Naive thymus-derived CD4-positive, alpha-beta T cell (primary cell): Measurements from ENCODE around the gene ASRGL1. TPM values are rescaled to one million over a fixed set of nuclear protein-coding genes. Genes with fewer than 3 reads are reported as not detected.
"Not testable (repeated sequence)": the region's sequence is repeated elsewhere in the genome, so short reads cannot be mapped to it uniquely, and the experiment has no call there.

Source experiments
- ATAC-seq: fragments of 150-1000 bp; cut with Tn5 transposase; 2 replicates; pipeline ENCODE4 v1.10.0; 2021; ENCODE audit warnings: mild to moderate bottlenecking, moderate library complexity
- CTCF ChIA-PET: fragments of 350-600 bp; sonication (Branson Sonifier 250); formaldehyde crosslinking; loops from one replicate; lab custom pipeline; 2021; ENCODE audit warnings: antibody characterized with exemption; lab: Charles Lee
- POLR2A ChIA-PET: fragments of 350-600 bp; sonication (Branson Sonifier 250); formaldehyde crosslinking; loops from one replicate; lab custom pipeline; 2021; ENCODE audit warnings: antibody characterized with exemption, inconsistent platforms; lab: Charles Lee
- DNase-seq, 9 donors: peaks; one replicate each; pipeline versions ENCODE4 v3.0.0 to v3.0.0-alpha.2; 2020 to 2022; ENCODE audit warnings: mixed read lengths in 1 of 9
- H3K27ac ChIP-seq: one replicate; pipeline ENCODE4 v1.7.0; 2013; ENCODE audit warnings: mild to moderate bottlenecking, low read depth, low read length, moderate library complexity
- H3K27me3 ChIP-seq, 2 donors: one replicate each; pipeline ENCODE4 v1.7.0; 2013; ENCODE audit warnings: low read length in 2 of 2, mild to moderate bottlenecking in 2 of 2, moderate library complexity in 2 of 2; ENCODE audit not compliant: control insufficient read depth in 2 of 2, insufficient read depth in 2 of 2
- H3K36me3 ChIP-seq, 3 experiments: 1 replicate in 2 of 3; 2 replicates in 1 of 3; pipeline ENCODE4 v1.7.0; 2013; ENCODE audit warnings: low read length in 3 of 3, mild to moderate bottlenecking in 3 of 3, moderate library complexity in 1 of 3; ENCODE audit not compliant: insufficient read depth in 3 of 3, control insufficient read depth in 2 of 3
- H3K4me1 ChIP-seq, 2 donors: one replicate each; pipeline ENCODE4 v1.7.0; 2013; ENCODE audit warnings: low read length in 2 of 2, mild to moderate bottlenecking in 2 of 2, moderate library complexity in 1 of 2; ENCODE audit not compliant: control insufficient read depth in 2 of 2, insufficient read depth in 2 of 2
- H3K4me3 ChIP-seq: 2 replicates; pipeline ENCODE4 v1.7.0; 2013; ENCODE audit warnings: mild to moderate bottlenecking, low read length
- H3K9me3 ChIP-seq, 3 experiments: 1 replicate in 2 of 3; 2 replicates in 1 of 3; pipeline ENCODE4 v1.7.0; 2013; ENCODE audit warnings: low read length in 3 of 3; ENCODE audit not compliant: control insufficient read depth in 2 of 3
- H3K27ac Mint-ChIP-seq, 9 donors: one replicate each; pipeline ENCODE4 v1.8.0; 2020 to 2022; ENCODE audit warnings: mixed read lengths in 9 of 9, mild to moderate bottlenecking in 8 of 9, moderate library complexity in 5 of 9, inconsistent platforms in 2 of 9
- H3K27me3 Mint-ChIP-seq, 5 donors: one replicate each; pipeline ENCODE4 v1.8.0; 2021 to 2022; ENCODE audit warnings: mixed read lengths in 5 of 5, mild to moderate bottlenecking in 1 of 5
- H3K36me3 Mint-ChIP-seq, 5 donors: one replicate each; pipeline ENCODE4 v1.8.0; 2020 to 2022; ENCODE audit warnings: mixed read lengths in 5 of 5, mild to moderate bottlenecking in 3 of 5, inconsistent platforms in 1 of 5
- H3K4me1 Mint-ChIP-seq, 7 donors: one replicate each; pipeline ENCODE4 v1.8.0; 2020 to 2022; ENCODE audit warnings: mixed read lengths in 7 of 7, mild to moderate bottlenecking in 3 of 7, inconsistent platforms in 1 of 7
- H3K4me3 Mint-ChIP-seq, 10 donors: one replicate each; pipeline ENCODE4 v1.8.0; 2020 to 2022; ENCODE audit warnings: mild to moderate bottlenecking in 10 of 10, mixed read lengths in 10 of 10, moderate library complexity in 6 of 10, inconsistent platforms in 2 of 10
- H3K9me3 Mint-ChIP-seq, 11 donors: one replicate each; pipeline ENCODE4 v1.8.0; 2020 to 2022; ENCODE audit warnings: mixed read lengths in 11 of 11, mild to moderate bottlenecking in 4 of 11, inconsistent platforms in 1 of 11, moderate library complexity in 1 of 11
- intact Hi-C, 2 donors: fragments of 100-400 bp; cut with micrococcal nuclease; formaldehyde crosslinking; loops; one replicate each; pipeline ENCODE4 v1.15.1; 2023
- polyA plus RNA-seq, 2 donors: library from polyadenylated mRNA; unstranded; fragments of 300-500 nt; fragmentation: Illumina TruSeq; gene quantifications; one replicate each; pipeline ENCODE4 v1.2.3, GENCODE V29; 2021
- total RNA-seq, 6 experiments: library from RNA in 5 of 6; stranded (reverse) in 5 of 6; gene quantifications; 1 replicate in 5 of 6; 2 replicates in 1 of 6; pipeline ENCODE4 v1.2.3 and lab custom pipeline; 2021 to 2026

Gene ASRGL1
- total and polyA plus RNA-seq, 7 experiments from 2014 or later: 2.1 to 10.6 (median 4.2) TPM

GRCh38 chr11:62359475-62359874, 22.2 kb downstream of the ASRGL1 start:
- no peak for DNase-seq
- POLR2A ChIA-PET: interaction anchor here (0.8 kb wide), 1 partner anchor 59 kb away, joined by 3 read pairs; no protein-coding TSS in a partner anchor
- Histone ChIP-seq H3K4me1 (no peaks in the 10 kb centered on the region), H3K9me3 (no peaks in the 10 kb centered on the region), H3K4me3 (no peak overlapping the region), H3K27me3 (no peaks in the 10 kb centered on the region), H3K27ac (no peak overlapping the region), H3K36me3 (no peaks in the 10 kb centered on the region)
- CTCF ChIA-PET: interaction anchor here (0.9 kb wide), 1 partner anchor 19 kb away, joined by 6 read pairs; no protein-coding TSS in a partner anchor
- peaks cover 0 to 2% (median 0%) of the 10 kb centered on the region in 5 donors for H3K36me3 Mint-ChIP-seq
- H3K4me3 Mint-ChIP-seq: no peak overlapping the region
- ATAC-seq: no peak
- intact Hi-C loops: no loop called here
- no peaks in the 10 kb centered on the region for H3K9me3 Mint-ChIP-seq
- H3K4me1 Mint-ChIP-seq: no peaks in the 10 kb centered on the region
- no peak overlapping the region for H3K27ac Mint-ChIP-seq
- H3K27me3 Mint-ChIP-seq: no peaks in the 10 kb centered on the region

- CTCF ChIA-PET: no interaction called here
Measured at GRCh38 chr11:62360685-62361084, 23.4 kb downstream of the ASRGL1 start.

GRCh38 chr11:62368861-62369477, 31.7 kb downstream of the ASRGL1 start:
- intact Hi-C loops, ATAC-seq, H3K27me3 Mint-ChIP-seq, H3K4me1 ChIP-seq, CTCF ChIA-PET, H3K36me3 ChIP-seq, H3K4me3 Mint-ChIP-seq, H3K27ac Mint-ChIP-seq, DNase-seq, H3K27ac ChIP-seq, H3K27me3 ChIP-seq, H3K4me3 ChIP-seq, H3K9me3 Mint-ChIP-seq, POLR2A ChIA-PET, H3K9me3 ChIP-seq, H3K36me3 Mint-ChIP-seq: not testable (repeated sequence)
- peaks cover 0 to 24% (median 6%) of the 10 kb centered on the region in 7 donors for H3K4me1 Mint-ChIP-seq

More at GRCh38 chr11:62360685-62361084, 23.4 kb downstream of the ASRGL1 start:
- H3K27me3 Mint-ChIP-seq: no peaks in the 10 kb centered on the region
- H3K36me3 Mint-ChIP-seq: no peaks in the 10 kb centered on the region
- Histone ChIP-seq H3K4me1 (no peaks in the 10 kb centered on the region), H3K4me3 (no peak overlapping the region), H3K9me3 (no peaks in the 10 kb centered on the region), H3K27ac (no peak overlapping the region), H3K27me3 (no peaks in the 10 kb centered on the region), H3K36me3 (no peaks in the 10 kb centered on the region)
- DNase-seq: no peak
- no peak overlapping the region for H3K4me3 Mint-ChIP-seq
- no peak overlapping the region for H3K27ac Mint-ChIP-seq
- intact Hi-C loops: no loop called here
- no peak for ATAC-seq
- POLR2A ChIA-PET: interaction anchor here (0.6 kb wide), 1 partner anchor 248 kb away, joined by 3 read pairs; no protein-coding TSS in a partner anchor
- H3K9me3 Mint-ChIP-seq: no peaks in the 10 kb centered on the region
- no peaks in the 10 kb centered on the region for H3K4me1 Mint-ChIP-seq

- Histone ChIP-seq H3K9me3 (no peaks in the 10 kb centered on the region), H3K36me3 (no peaks in the 10 kb centered on the region), H3K27ac (peak overlapping the region; percentile 54), H3K4me1 (no peaks in the 10 kb centered on the region), H3K27me3 (no peaks in the 10 kb centered on the region), H3K4me3 (no peak overlapping the region)
- H3K4me1 Mint-ChIP-seq: peaks cover 0 to 24% (median 6%) of the 10 kb centered on the region in 7 donors
- H3K27me3 Mint-ChIP-seq: no peaks in the 10 kb centered on the region
- peak; percentile 87 for ATAC-seq
- ChIA-PET POLR2A (interaction anchor here (0.6 to 1.0 kb wide), 2 partner anchors 357 to 470 kb away, joined by 3 to 7 read pairs; no protein-coding TSS in a partner anchor), CTCF (interaction anchor here (0.5 to 1.2 kb wide), 3 partner anchors 9 to 997 kb away, joined by 3 to 6 read pairs (median 3); no protein-coding TSS in a partner anchor)
- no peaks in the 10 kb centered on the region for H3K36me3 Mint-ChIP-seq
- peak overlapping the region in 9 of 10 donors; percentile 64 to 82 (median 77) for H3K4me3 Mint-ChIP-seq
- peak in 8 of 9 donors; percentile 14 to 59 (median 38) for DNase-seq
- intact Hi-C loops: no loop called here
- peak overlapping the region; percentile 14 to 89 (median 86) for H3K27ac Mint-ChIP-seq
- H3K9me3 Mint-ChIP-seq: peaks cover 0 to 4% (median 0%) of the 10 kb centered on the region in 11 donors
Measured at GRCh38 chr11:62370743-62371440, 33.6 kb downstream of the ASRGL1 start.

GRCh38 chr11:62372871-62373270, 35.6 kb downstream of the ASRGL1 start:
- Histone ChIP-seq H3K36me3 (no peaks in the 10 kb centered on the region), H3K4me3 (no peak overlapping the region), H3K27me3 (no peaks in the 10 kb centered on the region), H3K9me3 (no peaks in the 10 kb centered on the region), H3K27ac (no peak overlapping the region), H3K4me1 (no peaks in the 10 kb centered on the region)
- intact Hi-C loops: no loop called here
- peak overlapping the region in 1 of 10 donors; percentile 20 for H3K4me3 Mint-ChIP-seq
- H3K9me3 Mint-ChIP-seq: peaks cover 0 to 4% (median 0%) of the 10 kb centered on the region in 11 donors
- H3K27me3 Mint-ChIP-seq: peaks cover 0 to 9% (median 0%) of the 10 kb centered on the region in 5 donors
- DNase-seq (peak in 1 of 9 donors; percentile 21), ATAC-seq (no peak)
- POLR2A ChIA-PET: no interaction called here
- peaks cover 0 to 24% (median 5%) of the 10 kb centered on the region in 7 donors for H3K4me1 Mint-ChIP-seq
- peak overlapping the region in 4 of 9 donors; percentile 6 to 86 (median 54) for H3K27ac Mint-ChIP-seq
- CTCF ChIA-PET: no interaction called here
- H3K36me3 Mint-ChIP-seq: no peaks in the 10 kb centered on the region

GRCh38 chr11:62373464-62374119, 36.3 kb downstream of the ASRGL1 start:
- ChIA-PET POLR2A (no interaction called here), CTCF (interaction anchor here (0.8 kb wide), 1 partner anchor 33 kb away, joined by 3 read pairs; no protein-coding TSS in a partner anchor)
- H3K27ac Mint-ChIP-seq: peak overlapping the region in 4 of 9 donors; percentile 6 to 86 (median 24)
- Histone ChIP-seq H3K27ac (no peak overlapping the region), H3K4me1 (no peaks in the 10 kb centered on the region), H3K36me3 (no peaks in the 10 kb centered on the region), H3K27me3 (no peaks in the 10 kb centered on the region), H3K4me3 (no peak overlapping the region), H3K9me3 (no peaks in the 10 kb centered on the region)
- no peak for ATAC-seq
- no peaks in the 10 kb centered on the region for H3K36me3 Mint-ChIP-seq
- intact Hi-C loops: no loop called here
- H3K4me3 Mint-ChIP-seq: no peak overlapping the region
- H3K4me1 Mint-ChIP-seq: peaks cover 0 to 21% (median 8%) of the 10 kb centered on the region in 7 donors
- peak in 1 of 9 donors; percentile 7 for DNase-seq
- H3K9me3 Mint-ChIP-seq: peaks cover 0 to 4% (median 0%) of the 10 kb centered on the region in 11 donors
- peaks cover 0 to 13% (median 0%) of the 10 kb centered on the region in 5 donors for H3K27me3 Mint-ChIP-seq
